GM19455 (cell line): ENCODE results near the gene ADGRL3.

Source experiments
- ATAC-seq: cut with Tn5 transposase; IDR thresholded peaks from one replicate; pipeline ENCODE4 v1.9.1; 2021; ENCODE audit not compliant: unreplicated experiment

ADGRL3 gene

GRCh38 chr4:61853041-61853440 is 652.9 kb downstream of the ADGRL3 start:
- ATAC-seq, result no peak

- no peak for ATAC-seq
Observed at GRCh38 chr4:61860376-61860775, 660.2 kb downstream of the ADGRL3 start.

- no peak for ATAC-seq
Observed at GRCh38 chr4:61864286-61864685, 664.2 kb downstream of the ADGRL3 start.

GRCh38 chr4:61866378-61867030 is 666.4 kb downstream of the ADGRL3 start:
- no peak for ATAC-seq

- ATAC-seq, result no peak
Observed at GRCh38 chr4:61872983-61873382, 672.9 kb downstream of the ADGRL3 start.

- no peak for ATAC-seq
Observed at GRCh38 chr4:61877266-61877665, 677.1 kb downstream of the ADGRL3 start.

- ATAC-seq, result no peak
Observed at GRCh38 chr4:61877893-61878292, 677.8 kb downstream of the ADGRL3 start.

- no peak for ATAC-seq
Observed at GRCh38 chr4:61882381-61882780, 682.3 kb downstream of the ADGRL3 start.

- ATAC-seq, result no peak
Observed at GRCh38 chr4:61886131-61886530, 686.0 kb downstream of the ADGRL3 start.

- no peak for ATAC-seq
Observed at GRCh38 chr4:61889117-61889516, 689.0 kb downstream of the ADGRL3 start.

- no peak for ATAC-seq
Observed at GRCh38 chr4:61890321-61890720, 690.2 kb downstream of the ADGRL3 start.

- ATAC-seq, result no peak
Observed at GRCh38 chr4:61891953-61892352, 691.8 kb downstream of the ADGRL3 start.

GRCh38 chr4:61896634-61897033 is 696.5 kb downstream of the ADGRL3 start:
- ATAC-seq, result no peak

GRCh38 chr4:61909031-61909430 is 708.9 kb downstream of the ADGRL3 start:
- ATAC-seq, result no peak

GRCh38 chr4:61911313-61911756 is 711.2 kb downstream of the ADGRL3 start:
- ATAC-seq, result no peak

GRCh38 chr4:61913619-61914018 is 713.5 kb downstream of the ADGRL3 start:
- ATAC-seq, result no peak

- ATAC-seq, result no peak
Observed at GRCh38 chr4:61915501-61915900, 715.4 kb downstream of the ADGRL3 start.

- no peak for ATAC-seq
Observed at GRCh38 chr4:61918507-61918906, 718.4 kb downstream of the ADGRL3 start.

GRCh38 chr4:61918987-61919386 is 718.9 kb downstream of the ADGRL3 start:
- no peak for ATAC-seq

GRCh38 chr4:61919561-61919960 is 719.4 kb downstream of the ADGRL3 start:
- no peak for ATAC-seq

- no peak for ATAC-seq
Observed at GRCh38 chr4:61921920-61922319, 721.8 kb downstream of the ADGRL3 start.

GRCh38 chr4:61922766-61923165 is 722.6 kb downstream of the ADGRL3 start:
- ATAC-seq, result no peak

GRCh38 chr4:61923179-61923578 is 723.1 kb downstream of the ADGRL3 start:
- ATAC-seq, result no peak
